ENCODE data around the gene CHID1. TPM values are rescaled to one million over a fixed set of nuclear protein-coding genes. Genes with fewer than 3 reads are reported as not detected.

Gene CHID1
- total RNA-seq, 2 experiments from 2014 or later, result 30.6 to 71.1 TPM

DNA sequence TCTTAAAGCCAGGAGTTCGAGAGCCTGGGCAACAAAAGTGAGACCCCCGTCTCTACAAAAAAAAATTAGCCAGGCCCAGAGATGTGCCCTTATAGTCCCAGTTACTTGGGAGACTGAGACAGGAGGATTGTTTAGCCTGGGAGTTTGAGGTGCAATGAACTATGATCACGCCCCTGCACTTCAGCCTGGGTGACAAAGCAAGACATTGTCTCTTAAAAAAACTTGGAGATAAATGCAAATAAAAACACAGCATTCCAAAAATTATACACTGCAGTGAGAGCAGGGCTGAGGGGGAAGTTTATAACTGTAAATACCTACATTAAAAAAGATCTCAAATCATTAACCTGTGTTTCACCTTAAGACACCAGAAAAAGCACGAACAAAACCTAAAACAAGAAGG, 37.1 kb upstream of the CHID1 start:
- H4K20me1 ChIP-seq (ENCODE audit: insufficient read depth, low read length), result no peaks in the 10 kb centered on the region
- H3K4me2 ChIP-seq (ENCODE audit: low read length), result no peak overlapping the region
- ChIA-PET POLR2A (no interaction called here), CTCF (ENCODE audit: unreplicated experiment) (no interaction called here)
- BruUV-seq (replicated peaks), result no TSS peak
- intact Hi-C loops (cut with micrococcal nuclease; ENCODE audit: unreplicated experiment), result no loop called here
- H3K4me3 ChIP-seq (ENCODE audit: low read depth, low read length, poor library complexity, severe bottlenecking), result no peak overlapping the region
- peaks cover 9% of the 10 kb centered on the region for H3K9me3 ChIP-seq (ENCODE audit: low read length)
- H3K27ac ChIP-seq (ENCODE audit: low read depth, low read length, poor library complexity, severe bottlenecking), result no peak overlapping the region
- peaks cover 54% of the 10 kb centered on the region for H3K36me3 ChIP-seq (ENCODE audit: insufficient read depth, low read length)
- no peak for TF ChIP-seq EZH2phosphoT487 (IDR thresholded peaks at IDR 0.05; ENCODE audit: borderline replicate concordance, low read depth, low read length)
- TF ChIP-seq, protein P1, sequence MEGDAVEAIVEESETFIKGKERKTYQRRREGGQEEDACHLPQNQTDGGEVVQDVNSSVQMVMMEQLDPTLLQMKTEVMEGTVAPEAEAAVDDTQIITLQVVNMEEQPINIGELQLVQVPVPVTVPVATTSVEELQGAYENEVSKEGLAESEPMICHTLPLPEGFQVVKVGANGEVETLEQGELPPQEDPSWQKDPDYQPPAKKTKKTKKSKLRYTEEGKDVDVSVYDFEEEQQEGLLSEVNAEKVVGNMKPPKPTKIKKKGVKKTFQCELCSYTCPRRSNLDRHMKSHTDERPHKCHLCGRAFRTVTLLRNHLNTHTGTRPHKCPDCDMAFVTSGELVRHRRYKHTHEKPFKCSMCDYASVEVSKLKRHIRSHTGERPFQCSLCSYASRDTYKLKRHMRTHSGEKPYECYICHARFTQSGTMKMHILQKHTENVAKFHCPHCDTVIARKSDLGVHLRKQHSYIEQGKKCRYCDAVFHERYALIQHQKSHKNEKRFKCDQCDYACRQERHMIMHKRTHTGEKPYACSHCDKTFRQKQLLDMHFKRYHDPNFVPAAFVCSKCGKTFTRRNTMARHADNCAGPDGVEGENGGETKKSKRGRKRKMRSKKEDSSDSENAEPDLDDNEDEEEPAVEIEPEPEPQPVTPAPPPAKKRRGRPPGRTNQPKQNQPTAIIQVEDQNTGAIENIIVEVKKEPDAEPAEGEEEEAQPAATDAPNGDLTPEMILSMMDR (conservative IDR thresholded peaks at IDR 0.05; ENCODE audit: low read length), result no peak
- H3K79me2 ChIP-seq (ENCODE audit: insufficient read depth, low read depth, low read length), result no peaks in the 10 kb centered on the region
- no peak overlapping the region for H2AFZ ChIP-seq (ENCODE audit: low read length)
- H3K4me1 ChIP-seq (ENCODE audit: insufficient read depth, low read length, poor library complexity, severe bottlenecking), result no peaks in the 10 kb centered on the region
- no peaks in the 10 kb centered on the region for H3K9me2 ChIP-seq (ENCODE audit: insufficient read depth, low read length)
- DNase-seq (ENCODE audit: low spot score), result no peak

DNA sequence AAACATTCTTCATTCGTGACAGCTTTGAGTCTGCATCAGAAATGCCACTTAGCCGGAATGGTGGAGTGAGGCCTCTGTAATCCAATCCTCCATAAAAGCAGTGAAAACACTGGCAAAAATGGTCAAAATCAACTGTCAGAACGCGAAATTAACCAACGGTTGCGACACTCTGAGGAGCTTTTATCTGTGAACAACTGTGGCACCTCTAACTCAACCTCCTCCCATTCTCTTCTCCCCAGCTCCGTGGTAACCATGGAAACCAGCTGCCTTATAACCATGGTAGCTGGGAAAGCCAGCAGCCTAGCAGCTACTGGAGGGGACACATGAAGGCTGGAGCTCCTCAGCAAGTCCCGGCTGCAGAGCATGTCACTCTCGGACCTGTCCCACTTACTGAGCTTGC, 35.4 kb upstream of the CHID1 start:
- Histone ChIP-seq H4K20me1 (ENCODE audit: insufficient read depth, low read length) (no peaks in the 10 kb centered on the region), H3K9me3 (ENCODE audit: low read length) (peaks cover 9% of the 10 kb centered on the region), H3K79me2 (ENCODE audit: insufficient read depth, low read depth, low read length) (peaks cover 4% of the 10 kb centered on the region; the same call in 1 of the 2 replicates), H3K27ac (ENCODE audit: low read depth, low read length, poor library complexity, severe bottlenecking) (no peak overlapping the region), H3K4me3 (ENCODE audit: low read depth, low read length, poor library complexity, severe bottlenecking) (no peak overlapping the region), H3K9me2 (ENCODE audit: insufficient read depth, low read length) (no peaks in the 10 kb centered on the region), H2AFZ (ENCODE audit: low read length) (no peak overlapping the region), H3K4me1 (ENCODE audit: insufficient read depth, low read length, poor library complexity, severe bottlenecking) (no peaks in the 10 kb centered on the region), H3K36me3 (ENCODE audit: insufficient read depth, low read length) (peaks cover 54% of the 10 kb centered on the region), H3K4me2 (ENCODE audit: low read length) (no peak overlapping the region)
- DNase-seq (ENCODE audit: low spot score), result no peak
- intact Hi-C loops (cut with micrococcal nuclease; ENCODE audit: unreplicated experiment), result no loop called here
- POLR2A ChIA-PET, result interaction anchor here (0.6 kb wide), 1 partner anchor 166 kb away, joined by 3 read pairs; no protein-coding TSS in a partner anchor
- CTCF ChIA-PET (ENCODE audit: unreplicated experiment), result no interaction called here
- BruUV-seq (replicated peaks), result no TSS peak
- TF ChIP-seq, protein P1 (conservative IDR thresholded peaks at IDR 0.05; ENCODE audit: low read length), result no peak
- TF ChIP-seq EZH2phosphoT487 (IDR thresholded peaks at IDR 0.05; ENCODE audit: borderline replicate concordance, low read depth, low read length), result no peak

DNA sequence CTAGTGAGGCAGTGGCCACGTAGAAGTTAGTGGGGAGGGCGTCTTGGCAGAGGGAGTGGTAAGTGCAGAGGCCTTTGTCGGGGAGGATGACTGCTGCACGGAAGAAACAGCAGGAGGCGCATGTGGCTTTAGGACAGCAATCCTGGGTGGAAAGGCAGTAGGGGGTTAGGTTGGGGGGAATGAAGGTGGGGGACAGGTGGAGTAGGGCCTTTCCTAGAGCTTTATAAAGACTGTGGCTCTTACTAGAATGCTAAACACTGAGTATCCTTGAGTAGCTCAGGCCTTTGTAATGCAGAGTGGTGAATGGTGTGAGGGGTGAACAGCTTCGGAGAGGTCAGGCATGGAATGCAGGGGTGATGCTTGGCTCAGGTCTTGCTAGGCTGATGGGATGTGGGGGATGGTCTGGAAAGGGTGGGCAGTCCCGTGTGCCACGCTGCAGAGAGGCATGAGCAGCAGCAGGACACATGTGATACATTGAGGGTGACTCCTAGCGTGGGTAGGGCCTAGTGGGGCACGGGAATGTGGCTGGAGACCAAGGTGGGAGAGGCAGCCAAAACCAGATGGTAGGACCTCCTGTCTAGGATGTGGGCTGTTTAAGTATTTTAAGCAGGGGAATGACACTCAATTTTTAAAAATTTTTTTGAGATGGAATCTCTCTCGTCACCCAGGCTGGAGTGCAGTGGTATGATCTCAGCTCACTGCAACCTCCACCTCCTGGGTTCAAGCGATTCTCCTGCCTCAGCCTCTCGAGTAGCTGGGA, 34.3 kb upstream of the CHID1 start:
- intact Hi-C loops (cut with micrococcal nuclease; ENCODE audit: unreplicated experiment), result no loop called here
- no peaks in the 10 kb centered on the region for H4K20me1 ChIP-seq (ENCODE audit: insufficient read depth, low read length)
- no peak overlapping the region for H2AFZ ChIP-seq (ENCODE audit: low read length)
- H3K4me1 ChIP-seq (ENCODE audit: insufficient read depth, low read length, poor library complexity, severe bottlenecking), result no peaks in the 10 kb centered on the region
- H3K9me3 ChIP-seq (ENCODE audit: low read length), result peaks cover 5% of the 10 kb centered on the region
- H3K27ac ChIP-seq (ENCODE audit: low read depth, low read length, poor library complexity, severe bottlenecking), result no peak overlapping the region
- DNase-seq (ENCODE audit: low spot score), result no peak
- TF ChIP-seq, protein P1 (conservative IDR thresholded peaks at IDR 0.05; ENCODE audit: low read length), result no peak
- no peak for TF ChIP-seq EZH2phosphoT487 (IDR thresholded peaks at IDR 0.05; ENCODE audit: borderline replicate concordance, low read depth, low read length)
- no peaks in the 10 kb centered on the region for H3K9me2 ChIP-seq (ENCODE audit: insufficient read depth, low read length)
- no peak overlapping the region for H3K4me3 ChIP-seq (ENCODE audit: low read depth, low read length, poor library complexity, severe bottlenecking)
- H3K36me3 ChIP-seq (ENCODE audit: insufficient read depth, low read length), result peaks cover 47% of the 10 kb centered on the region
- POLR2A ChIA-PET, result no interaction called here
- H3K4me2 ChIP-seq (ENCODE audit: low read length), result no peak overlapping the region
- H3K79me2 ChIP-seq (ENCODE audit: insufficient read depth, low read depth, low read length), result peaks cover 6% of the 10 kb centered on the region; the same call in 1 of the 2 replicates
- BruUV-seq (replicated peaks), result no TSS peak
- CTCF ChIA-PET (ENCODE audit: unreplicated experiment), result no interaction called here

All from OCI-LY7 (cell line).